ENCODE measurements around the gene CCDC149. TPM values are rescaled to one million over a fixed set of nuclear protein-coding genes. Genes with fewer than 3 reads are reported as not detected.

Gene CCDC149
- total RNA-seq, 1 experiment from 2014 or later, result 0.11 TPM

DNA sequence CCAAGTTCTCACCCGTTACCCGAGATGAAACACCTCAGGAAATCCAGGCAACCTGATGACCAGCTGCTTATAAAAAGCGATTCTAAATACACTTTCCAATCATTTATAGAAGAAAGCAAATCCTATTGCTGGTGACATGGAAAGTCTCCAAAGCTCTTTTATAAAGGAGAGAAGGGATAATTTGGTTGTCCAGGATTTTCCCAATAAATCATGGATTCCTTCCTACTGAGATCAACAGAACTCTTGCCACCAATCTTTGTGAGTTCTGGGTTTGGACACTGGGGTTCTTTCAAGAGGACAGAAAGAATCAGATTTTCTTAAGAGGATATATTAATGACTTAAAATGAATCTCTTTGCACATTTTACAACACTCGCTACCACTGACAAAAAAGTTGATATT is 142.2 kb downstream of the CCDC149 start:
- H3K4me2 ChIP-seq (ENCODE audit: low read depth, low read length, poor library complexity, severe bottlenecking), result no peak overlapping the region

DNA sequence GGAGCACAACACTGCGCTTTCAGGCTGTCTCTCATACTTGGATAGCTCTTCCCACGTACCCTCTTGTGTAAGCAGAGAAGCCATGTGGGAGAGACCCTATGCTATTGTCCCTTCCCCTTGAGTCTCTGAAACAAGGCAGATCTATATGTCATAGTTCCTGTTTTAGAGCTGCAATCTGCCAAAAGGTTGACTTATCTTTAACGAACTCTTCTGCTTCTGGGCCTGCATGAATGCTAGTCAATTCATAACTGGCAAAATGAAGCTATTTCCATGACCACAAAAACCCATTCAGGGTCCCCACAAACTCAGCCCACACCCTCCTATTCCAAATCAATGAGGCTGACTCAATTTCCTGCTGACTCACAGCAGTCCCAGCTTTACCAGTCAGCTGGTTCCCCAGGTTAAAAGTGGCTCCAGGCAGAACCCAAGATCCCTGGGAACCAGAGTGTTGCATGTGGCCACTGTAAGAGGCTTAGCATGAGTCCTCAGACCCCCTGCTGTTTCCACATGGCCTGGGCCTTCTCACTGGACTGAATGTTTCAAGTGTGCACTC is 142.7 kb downstream of the CCDC149 start:
- no peaks in the 10 kb centered on the region for H3K4me1 ChIP-seq (ENCODE audit: low read length)
- no peak overlapping the region for H3K27ac ChIP-seq (ENCODE audit: low read length)
- no peak for DNase-seq
- H4K20me1 ChIP-seq (ENCODE audit: insufficient read depth, low read depth, low read length), result no peaks in the 10 kb centered on the region
- H3K36me3 ChIP-seq (ENCODE audit: insufficient read depth, low read length), result no peaks in the 10 kb centered on the region; the same call in 1 of the 2 replicates
- H2AFZ ChIP-seq (ENCODE audit: low read length), result no peak overlapping the region
- H3K79me2 ChIP-seq (ENCODE audit: low read length), result no peaks in the 10 kb centered on the region
- H3K27me3 ChIP-seq (ENCODE audit: low read length), result no peaks in the 10 kb centered on the region
- H3K9me3 ChIP-seq (ENCODE audit: low read length), result no peaks in the 10 kb centered on the region
- no peak overlapping the region for H3K4me3 ChIP-seq (ENCODE audit: low read length)
- H3K9me2 ChIP-seq (replicated peaks; ENCODE audit: insufficient read depth, low read length), result no peaks in the 10 kb centered on the region
- H3K9ac ChIP-seq (ENCODE audit: low read length), result no peak overlapping the region
- no peak overlapping the region for H3K4me2 ChIP-seq (ENCODE audit: low read depth, low read length, poor library complexity, severe bottlenecking)

More for the DNA sequence above, 142.2 kb downstream of the CCDC149 start:
- Histone ChIP-seq H3K27ac (ENCODE audit: low read length) (no peak overlapping the region), H3K9ac (ENCODE audit: low read length) (no peak overlapping the region), H3K4me3 (ENCODE audit: low read length) (no peak overlapping the region), H4K20me1 (ENCODE audit: insufficient read depth, low read depth, low read length) (no peaks in the 10 kb centered on the region), H2AFZ (ENCODE audit: low read length) (no peak overlapping the region), H3K27me3 (ENCODE audit: low read length) (no peaks in the 10 kb centered on the region), H3K9me3 (ENCODE audit: low read length) (no peaks in the 10 kb centered on the region), H3K4me1 (ENCODE audit: low read length) (no peaks in the 10 kb centered on the region), H3K79me2 (ENCODE audit: low read length) (no peaks in the 10 kb centered on the region), H3K36me3 (ENCODE audit: insufficient read depth, low read length) (no peaks in the 10 kb centered on the region; the same call in 1 of the 2 replicates), H3K9me2 (replicated peaks; ENCODE audit: insufficient read depth, low read length) (no peaks in the 10 kb centered on the region)
- no peak for DNase-seq

DNA sequence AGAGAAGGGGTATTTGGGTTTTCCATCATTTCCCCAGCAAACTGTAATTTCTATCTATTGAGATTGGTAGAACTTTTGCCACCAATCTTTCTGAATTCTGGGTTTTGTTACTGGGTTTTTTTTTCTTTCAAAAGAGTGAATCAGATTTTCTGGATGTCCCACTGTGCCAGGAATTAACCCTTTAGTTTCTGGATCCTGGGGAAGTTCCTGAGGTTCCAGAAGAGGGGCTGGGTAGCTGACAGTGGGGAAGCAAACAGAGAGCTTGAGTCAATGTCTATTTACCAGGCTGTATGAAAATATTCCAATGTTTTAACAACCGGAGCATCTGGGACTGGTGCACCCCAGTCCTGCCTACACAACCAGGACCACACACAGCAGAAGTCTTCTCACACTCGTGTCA is 143.3 kb downstream of the CCDC149 start:
- no peak for DNase-seq

DNA sequence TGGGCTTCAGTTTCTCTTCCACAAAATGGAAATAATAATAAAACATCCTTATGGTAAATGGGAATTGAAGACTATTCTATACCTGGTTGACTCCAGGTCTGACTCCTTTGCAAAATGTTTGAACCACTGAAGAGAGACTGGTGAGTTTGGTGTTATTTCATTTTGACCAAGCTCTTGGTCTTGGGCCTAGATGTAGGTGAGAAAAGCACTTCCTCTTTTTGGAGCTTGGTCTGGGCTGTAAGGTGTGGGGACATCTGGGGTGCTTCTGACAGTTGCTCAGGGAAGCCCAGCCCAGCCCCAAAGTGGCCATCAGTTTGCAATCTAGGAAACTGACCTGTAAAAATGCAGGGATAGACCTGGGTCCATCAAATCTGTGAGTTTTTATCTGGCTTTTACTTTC is 144.2 kb downstream of the CCDC149 start:
- no peaks in the 10 kb centered on the region for H4K20me1 ChIP-seq (ENCODE audit: insufficient read depth, low read depth, low read length)
- no peak overlapping the region for H3K9ac ChIP-seq (ENCODE audit: low read length)
- H3K4me1 ChIP-seq (ENCODE audit: low read length), result no peaks in the 10 kb centered on the region
- no peak overlapping the region for H3K27ac ChIP-seq (ENCODE audit: low read length)
- no peak overlapping the region for H3K4me2 ChIP-seq (ENCODE audit: low read depth, low read length, poor library complexity, severe bottlenecking)
- no peaks in the 10 kb centered on the region for H3K9me2 ChIP-seq (replicated peaks; ENCODE audit: insufficient read depth, low read length)
- H3K36me3 ChIP-seq (ENCODE audit: insufficient read depth, low read length), result no peaks in the 10 kb centered on the region; the same call in 1 of the 2 replicates
- DNase-seq, result peak; percentile 48
- H3K9me3 ChIP-seq (ENCODE audit: low read length), result no peaks in the 10 kb centered on the region
- no peaks in the 10 kb centered on the region for H3K79me2 ChIP-seq (ENCODE audit: low read length)
- no peak overlapping the region for H2AFZ ChIP-seq (ENCODE audit: low read length)
- no peak overlapping the region for H3K4me3 ChIP-seq (ENCODE audit: low read length)
- no peaks in the 10 kb centered on the region for H3K27me3 ChIP-seq (ENCODE audit: low read length)

More for the DNA sequence above, 143.3 kb downstream of the CCDC149 start:
- no peak overlapping the region for H3K4me2 ChIP-seq (ENCODE audit: low read depth, low read length, poor library complexity, severe bottlenecking)
- H3K4me3 ChIP-seq (ENCODE audit: low read length), result no peak overlapping the region
- no peak overlapping the region for H3K9ac ChIP-seq (ENCODE audit: low read length)
- H4K20me1 ChIP-seq (ENCODE audit: insufficient read depth, low read depth, low read length), result no peaks in the 10 kb centered on the region
- H3K4me1 ChIP-seq (ENCODE audit: low read length), result no peaks in the 10 kb centered on the region
- H3K27ac ChIP-seq (ENCODE audit: low read length), result no peak overlapping the region
- no peak overlapping the region for H2AFZ ChIP-seq (ENCODE audit: low read length)
- no peaks in the 10 kb centered on the region for H3K27me3 ChIP-seq (ENCODE audit: low read length)
- no peaks in the 10 kb centered on the region; the same call in 1 of the 2 replicates for H3K36me3 ChIP-seq (ENCODE audit: insufficient read depth, low read length)
- no peaks in the 10 kb centered on the region for H3K9me2 ChIP-seq (replicated peaks; ENCODE audit: insufficient read depth, low read length)
- no peaks in the 10 kb centered on the region for H3K9me3 ChIP-seq (ENCODE audit: low read length)
- no peaks in the 10 kb centered on the region for H3K79me2 ChIP-seq (ENCODE audit: low read length)

DNA sequence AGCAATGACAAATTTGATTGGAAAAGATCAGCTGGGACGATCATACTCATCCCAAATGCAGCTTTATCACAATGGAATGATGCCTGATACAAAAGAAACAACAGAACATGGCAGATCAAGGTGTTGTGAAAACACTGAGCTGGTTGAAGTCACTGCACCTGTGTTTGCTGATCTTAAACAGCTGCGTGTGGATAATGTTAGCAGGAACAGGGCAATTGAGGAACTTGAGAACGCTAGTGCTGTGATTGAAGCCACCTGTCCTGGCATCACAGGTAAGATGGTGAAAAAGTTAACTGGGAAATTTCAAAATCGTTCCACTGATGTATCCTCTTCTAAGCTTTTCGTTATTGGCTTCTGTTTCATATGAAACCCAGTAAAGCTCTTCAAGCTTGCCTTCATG is 144.8 kb downstream of the CCDC149 start:
- no peak for DNase-seq
- Histone ChIP-seq H3K9ac (ENCODE audit: low read length) (no peak overlapping the region), H3K4me3 (ENCODE audit: low read length) (no peak overlapping the region), H3K79me2 (ENCODE audit: low read length) (no peaks in the 10 kb centered on the region), H3K9me2 (replicated peaks; ENCODE audit: insufficient read depth, low read length) (no peaks in the 10 kb centered on the region), H3K9me3 (ENCODE audit: low read length) (no peaks in the 10 kb centered on the region), H3K4me1 (ENCODE audit: low read length) (no peaks in the 10 kb centered on the region), H4K20me1 (ENCODE audit: insufficient read depth, low read depth, low read length) (no peaks in the 10 kb centered on the region), H3K4me2 (ENCODE audit: low read depth, low read length, poor library complexity, severe bottlenecking) (no peak overlapping the region), H2AFZ (ENCODE audit: low read length) (no peak overlapping the region), H3K27ac (ENCODE audit: low read length) (no peak overlapping the region), H3K36me3 (ENCODE audit: insufficient read depth, low read length) (no peaks in the 10 kb centered on the region; the same call in 1 of the 2 replicates), H3K27me3 (ENCODE audit: low read length) (no peaks in the 10 kb centered on the region)

DNA sequence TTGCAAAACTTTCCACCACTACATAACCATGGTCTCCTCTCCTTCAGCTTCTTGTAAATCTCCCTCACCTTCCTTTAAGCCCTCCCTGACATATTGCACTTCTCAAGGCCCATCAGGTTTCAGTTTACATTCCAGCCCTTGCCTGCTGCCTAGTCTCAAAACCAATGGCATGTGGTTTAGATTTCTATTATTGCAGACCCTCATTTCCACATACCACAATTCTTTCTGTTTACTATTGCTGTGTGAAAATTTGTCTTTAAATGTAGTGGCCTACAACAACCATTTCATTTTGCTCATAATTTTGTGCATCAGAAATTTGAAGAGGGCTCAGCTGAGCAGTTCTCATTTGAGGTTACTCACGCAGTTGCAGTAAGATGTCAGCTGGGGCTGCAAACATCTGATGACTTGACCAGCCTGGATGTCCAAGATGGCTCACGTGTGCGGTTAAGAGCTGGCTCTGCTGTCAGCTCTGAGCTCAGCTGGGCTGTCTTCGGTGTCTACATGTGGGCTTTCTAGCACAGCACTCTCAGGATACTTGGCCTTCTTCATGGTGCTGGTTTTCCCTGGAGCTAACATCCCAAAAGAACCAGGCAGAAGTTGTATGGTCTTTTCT is 147.4 kb downstream of the CCDC149 start:
- Histone ChIP-seq H4K20me1 (ENCODE audit: insufficient read depth, low read depth, low read length) (no peaks in the 10 kb centered on the region), H3K9ac (ENCODE audit: low read length) (no peak overlapping the region), H3K27me3 (ENCODE audit: low read length) (no peaks in the 10 kb centered on the region), H3K4me1 (ENCODE audit: low read length) (no peaks in the 10 kb centered on the region), H3K79me2 (ENCODE audit: low read length) (no peaks in the 10 kb centered on the region), H3K27ac (ENCODE audit: low read length) (no peak overlapping the region), H3K9me2 (replicated peaks; ENCODE audit: insufficient read depth, low read length) (no peaks in the 10 kb centered on the region), H3K4me3 (ENCODE audit: low read length) (no peak overlapping the region), H3K9me3 (ENCODE audit: low read length) (no peaks in the 10 kb centered on the region), H2AFZ (ENCODE audit: low read length) (no peak overlapping the region), H3K4me2 (ENCODE audit: low read depth, low read length, poor library complexity, severe bottlenecking) (no peak overlapping the region), H3K36me3 (ENCODE audit: insufficient read depth, low read length) (no peaks in the 10 kb centered on the region; the same call in 1 of the 2 replicates)
- DNase-seq, result no peak

DNA sequence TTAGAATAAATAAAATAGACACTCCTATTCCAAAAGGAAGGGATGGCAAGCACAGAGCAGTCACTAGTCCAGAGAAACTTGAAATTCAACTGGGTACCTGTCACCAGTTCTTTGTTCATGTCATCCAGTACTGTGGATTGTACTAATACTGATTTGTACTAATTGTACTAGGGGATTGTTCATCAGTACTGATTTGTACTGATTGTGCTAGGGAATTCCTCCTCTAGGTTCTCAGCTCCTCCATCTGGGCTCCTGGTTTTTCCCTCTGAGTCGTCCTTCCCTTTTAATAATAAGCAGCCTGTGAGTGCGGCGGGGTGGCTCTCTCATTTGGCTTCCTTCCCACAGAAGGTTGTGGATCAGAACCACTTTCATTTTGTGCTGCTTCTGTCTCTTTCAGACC is 148.5 kb downstream of the CCDC149 start:
- no peaks in the 10 kb centered on the region for H3K4me1 ChIP-seq (ENCODE audit: low read length)
- no peaks in the 10 kb centered on the region for H3K9me2 ChIP-seq (replicated peaks; ENCODE audit: insufficient read depth, low read length)
- no peak for DNase-seq
- no peak overlapping the region for H3K27ac ChIP-seq (ENCODE audit: low read length)
- no peak overlapping the region for H2AFZ ChIP-seq (ENCODE audit: low read length)
- no peaks in the 10 kb centered on the region for H3K79me2 ChIP-seq (ENCODE audit: low read length)
- no peaks in the 10 kb centered on the region for H3K27me3 ChIP-seq (ENCODE audit: low read length)
- H4K20me1 ChIP-seq (ENCODE audit: insufficient read depth, low read depth, low read length), result no peaks in the 10 kb centered on the region
- H3K4me3 ChIP-seq (ENCODE audit: low read length), result no peak overlapping the region
- H3K9me3 ChIP-seq (ENCODE audit: low read length), result no peaks in the 10 kb centered on the region
- no peak overlapping the region for H3K4me2 ChIP-seq (ENCODE audit: low read depth, low read length, poor library complexity, severe bottlenecking)
- H3K36me3 ChIP-seq (ENCODE audit: insufficient read depth, low read length), result no peaks in the 10 kb centered on the region; the same call in 1 of the 2 replicates
- H3K9ac ChIP-seq (ENCODE audit: low read length), result no peak overlapping the region

DNA sequence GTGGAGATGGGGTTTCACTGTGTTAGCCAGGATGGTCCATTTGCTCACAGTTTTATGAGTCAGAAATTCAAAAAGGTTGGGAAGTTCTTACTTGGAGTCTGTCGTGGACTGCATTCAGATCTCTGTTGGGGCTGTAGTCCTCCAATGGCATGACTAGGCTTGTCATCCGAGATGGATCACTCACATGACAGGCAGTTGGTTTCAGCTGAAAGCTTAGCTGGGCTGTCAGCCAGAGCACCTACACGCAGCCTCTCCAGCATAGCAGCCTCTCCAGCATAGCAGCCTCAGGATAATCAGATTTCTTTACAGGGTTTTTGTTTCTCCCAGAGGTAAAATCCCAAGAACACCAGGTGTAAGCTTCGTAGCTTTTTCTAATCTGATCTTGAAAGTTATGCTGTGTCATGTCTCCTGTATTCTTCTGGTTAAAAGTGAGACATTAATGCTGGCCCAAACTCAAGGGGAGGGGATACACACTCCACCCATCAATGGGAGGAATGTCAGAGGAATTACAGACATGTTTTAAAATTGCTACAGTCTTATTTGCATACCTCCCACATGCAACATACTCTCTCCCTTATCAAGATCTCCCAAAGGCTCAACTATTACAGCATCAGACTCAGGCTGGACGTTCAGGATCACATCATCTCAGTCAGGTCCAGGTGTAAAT is 149.1 kb downstream of the CCDC149 start:
- Histone ChIP-seq H2AFZ (ENCODE audit: low read length) (no peak overlapping the region), H4K20me1 (ENCODE audit: insufficient read depth, low read depth, low read length) (no peaks in the 10 kb centered on the region), H3K4me2 (ENCODE audit: low read depth, low read length, poor library complexity, severe bottlenecking) (no peak overlapping the region), H3K27ac (ENCODE audit: low read length) (no peak overlapping the region), H3K27me3 (ENCODE audit: low read length) (no peaks in the 10 kb centered on the region), H3K9ac (ENCODE audit: low read length) (no peak overlapping the region), H3K9me2 (replicated peaks; ENCODE audit: insufficient read depth, low read length) (no peaks in the 10 kb centered on the region), H3K4me1 (ENCODE audit: low read length) (no peaks in the 10 kb centered on the region), H3K36me3 (ENCODE audit: insufficient read depth, low read length) (no peaks in the 10 kb centered on the region; the same call in 1 of the 2 replicates), H3K9me3 (ENCODE audit: low read length) (no peaks in the 10 kb centered on the region), H3K4me3 (ENCODE audit: low read length) (no peak overlapping the region), H3K79me2 (ENCODE audit: low read length) (no peaks in the 10 kb centered on the region)
- no peak for DNase-seq

Measured in Karpas-422 (cell line).